GM21528 (cell line): ENCODE data around the gene SOCS2.
"Not testable (repeated sequence)": the region's sequence is repeated elsewhere in the genome, so short reads cannot be mapped to it uniquely, and the experiment has no call there.

Experiments
- ATAC-seq: cut with Tn5 transposase; IDR thresholded peaks from one replicate; pipeline ENCODE4 v1.9.1; 2021; ENCODE audit warnings: mild to moderate bottlenecking, moderate library complexity; ENCODE audit not compliant: unreplicated experiment, low FRiP score

SOCS2 gene

GRCh38 chr12:93571925-93572711 lies at the start of gene SOCS2:
SOCS2 (plus strand) TSS chr12:93572675; CDS start chr12:93572898, 223 bp downstream.
- no peak for ATAC-seq

- no peak for ATAC-seq
Observed at GRCh38 chr12:93524386-93525133, 47.9 kb upstream of the SOCS2 start.

- ATAC-seq = no peak
Observed at GRCh38 chr12:93526786-93527428, 45.6 kb upstream of the SOCS2 start.

- ATAC-seq = no peak
Observed at GRCh38 chr12:93530358-93530757, 42.1 kb upstream of the SOCS2 start.

- no peak for ATAC-seq
Observed at GRCh38 chr12:93533310-93533709, 39.2 kb upstream of the SOCS2 start.

- no peak for ATAC-seq
Observed at GRCh38 chr12:93536111-93536765, 36.2 kb upstream of the SOCS2 start.

GRCh38 chr12:93536766-93537488 lies 35.5 kb upstream of the SOCS2 start:
- no peak for ATAC-seq

GRCh38 chr12:93537769-93538168 lies 34.7 kb upstream of the SOCS2 start:
- ATAC-seq = no peak

- ATAC-seq = no peak
Observed at GRCh38 chr12:93539821-93540220, 32.7 kb upstream of the SOCS2 start.

- no peak for ATAC-seq
Observed at GRCh38 chr12:93540466-93540865, 32.0 kb upstream of the SOCS2 start.

GRCh38 chr12:93541578-93542225 lies 30.8 kb upstream of the SOCS2 start:
- no peak for ATAC-seq

GRCh38 chr12:93547778-93548177 lies 24.7 kb upstream of the SOCS2 start:
- no peak for ATAC-seq

- ATAC-seq = no peak
Observed at GRCh38 chr12:93549174-93549573, 23.3 kb upstream of the SOCS2 start.

GRCh38 chr12:93550748-93551611 lies 21.5 kb upstream of the SOCS2 start:
- no peak for ATAC-seq

GRCh38 chr12:93552427-93552826 lies 20.0 kb upstream of the SOCS2 start:
- ATAC-seq = no peak

GRCh38 chr12:93557879-93558278 lies 14.6 kb upstream of the SOCS2 start:
- not testable (repeated sequence) for ATAC-seq

GRCh38 chr12:93558685-93559084 lies 13.8 kb upstream of the SOCS2 start:
- not testable (repeated sequence) for ATAC-seq

GRCh38 chr12:93563807-93564538 lies 8.5 kb upstream of the SOCS2 start:
- ATAC-seq = no peak
